HepG2 (cell line): ENCODE results near the gene SLC44A4. TPM values are rescaled to one million over a fixed set of nuclear protein-coding genes. Genes with fewer than 3 reads are reported as not detected.
A peak's percentile ranks its signal among the peaks of the same experiment; 100 is the strongest.

Experiments
- DR1 ChIP-seq: sonication (generic); formaldehyde crosslinking; IDR thresholded peaks from 2 replicates; pipeline ENCODE4 v1.8.0; 2021; ENCODE audit warnings: mild to moderate bottlenecking, missing genetic modification reagents, inconsistent platforms
- ETS1 ChIP-seq: sonication (generic); formaldehyde crosslinking; IDR thresholded peaks from 2 replicates; pipeline ENCODE4 v1.4.0; 2020; ENCODE audit warnings: missing genetic modification reagents
- FOXO1 ChIP-seq: sonication (generic); formaldehyde crosslinking; IDR thresholded peaks from 2 replicates; pipeline ENCODE4 v1.4.0; 2020; ENCODE audit warnings: missing genetic modification reagents
- HNRNPLL ChIP-seq: fragments of 200-400 bp; formaldehyde crosslinking; IDR thresholded peaks from 2 replicates; pipeline ENCODE4 v1.6.1; 2017; ENCODE audit warnings: mild to moderate bottlenecking, low read depth, low read length; ENCODE audit not compliant: poor library complexity, severe bottlenecking
- KDM5B ChIP-seq: sonication (generic); formaldehyde crosslinking; IDR thresholded peaks from 2 replicates; pipeline ENCODE4 v1.4.0; 2020; ENCODE audit warnings: missing genetic modification reagents, mild to moderate bottlenecking, borderline replicate concordance
- KMT2A ChIP-seq: sonication (generic); formaldehyde crosslinking; IDR thresholded peaks from 2 replicates; pipeline ENCODE4 v1.4.0; 2020; ENCODE audit warnings: missing genetic modification reagents
- MZF1 ChIP-seq: sonication (generic); formaldehyde crosslinking; IDR thresholded peaks from 2 replicates; pipeline ENCODE4 v1.8.1; 2023; ENCODE audit warnings: mild to moderate bottlenecking, missing genetic modification reagents, borderline replicate concordance
- PAXIP1 ChIP-seq: sonication (generic); formaldehyde crosslinking; conservative IDR thresholded peaks from 2 replicates; pipeline ENCODE4 v1.4.0; 2020; ENCODE audit warnings: mild to moderate bottlenecking, missing genetic modification reagents, moderate library complexity
- PHF20 ChIP-seq: sonication (generic); formaldehyde crosslinking; IDR thresholded peaks from 2 replicates; pipeline ENCODE4 v1.5.0; 2020; ENCODE audit warnings: mild to moderate bottlenecking, missing genetic modification reagents
- SNAPC2 ChIP-seq: sonication (generic); formaldehyde crosslinking; IDR thresholded peaks from 2 replicates; pipeline ENCODE4 v1.8.1; 2022; ENCODE audit warnings: mild to moderate bottlenecking, missing genetic modification reagents
- SSRP1 ChIP-seq: IDR thresholded peaks from 2 replicates; pipeline ENCODE4 v1.6.1; 2016; ENCODE audit warnings: control low read depth
- TFAP4 ChIP-seq: sonication (generic); IDR thresholded peaks from 2 replicates; pipeline ENCODE4 v1.6.1; 2016; ENCODE audit warnings: low read depth, borderline replicate concordance
- ZBTB10 ChIP-seq: sonication (generic); formaldehyde crosslinking; IDR thresholded peaks from 2 replicates; pipeline ENCODE4 v1.4.0; 2020; ENCODE audit warnings: missing genetic modification reagents, borderline replicate concordance
- ZC3H13 ChIP-seq: sonication (generic); formaldehyde crosslinking; IDR thresholded peaks from 2 replicates; pipeline ENCODE4 v1.8.1; 2023; ENCODE audit warnings: mild to moderate bottlenecking, missing genetic modification reagents, moderate library complexity
- ZNF121 ChIP-seq: sonication (generic); formaldehyde crosslinking; IDR thresholded peaks from 2 replicates; pipeline ENCODE4 v1.5.0; 2020; ENCODE audit warnings: mild to moderate bottlenecking, missing genetic modification reagents
- ZNF24 ChIP-seq: fragments of 450-650 bp; IDR thresholded peaks from 2 replicates; pipeline ENCODE4 v1.6.1; 2017; ENCODE audit warnings: antibody characterized with exemption, mild to moderate bottlenecking
- ZNF337 ChIP-seq: sonication (generic); formaldehyde crosslinking; IDR thresholded peaks from 2 replicates; pipeline ENCODE4 v1.5.1; 2020; ENCODE audit warnings: missing genetic modification reagents, low read depth, mild to moderate bottlenecking, borderline replicate concordance
- ZNF510 ChIP-seq: sonication (generic); formaldehyde crosslinking; IDR thresholded peaks from 2 replicates; pipeline ENCODE4 v1.4.0; 2020; ENCODE audit warnings: low read depth, mild to moderate bottlenecking, missing genetic modification reagents
- ZNF556 ChIP-seq: sonication (generic); formaldehyde crosslinking; IDR thresholded peaks from 2 replicates; pipeline ENCODE4 v1.4.0; 2020; ENCODE audit warnings: mild to moderate bottlenecking, missing genetic modification reagents, borderline replicate concordance
- ZNF740 ChIP-seq: sonication (generic); formaldehyde crosslinking; IDR thresholded peaks from 2 replicates; pipeline ENCODE4 v1.4.0; 2020; ENCODE audit warnings: missing genetic modification reagents
- ZNF777 ChIP-seq: sonication (generic); formaldehyde crosslinking; IDR thresholded peaks from 2 replicates; pipeline ENCODE4 v1.4.0; 2020; ENCODE audit warnings: missing genetic modification reagents
- ZNF891 ChIP-seq: sonication (generic); formaldehyde crosslinking; IDR thresholded peaks from 2 replicates; pipeline ENCODE4 v1.5.0; 2020; ENCODE audit warnings: mild to moderate bottlenecking, missing genetic modification reagents
- polyA plus RNA-seq, 8 experiments: library from polyadenylated mRNA; depleted of rRNA in 3 of 8; stranded (reverse) in 7 of 8; unstranded in 1 of 8; fragments of >200 nt; fragmentation: Illumina TruSeq in 4 of 8; extraction: Trizol in 4 of 8; gene quantifications; 2 replicates each; pipeline versions ENCODE4 v1.2.1 to v1.2.3, GENCODE V29; 2011 to 2016; ENCODE audit warnings: low read depth in 4 of 8, missing spikeins in 1 of 8, mixed read lengths in 1 of 8; ENCODE audit not compliant: insufficient read depth in 1 of 8
- total RNA-seq, 5 experiments: library from RNA; depleted of rRNA; stranded (reverse); fragments of >200 nt; fragmentation: Illumina TruSeq; extraction: Trizol; gene quantifications; 2 replicates each; pipeline ENCODE4 v1.2.3, GENCODE V29; 2016; ENCODE audit warnings: low read depth in 1 of 5

Gene SLC44A4
- total and polyA plus RNA-seq, 2 of the 13 experiments (the other 11 are each of a cell fraction or from before 2014, with no cell fraction given), result 3.5 to 5.9 TPM

- no peak for TF ChIP-seq ZNF777 (CRISPR knock-in tag)
- TF ChIP-seq FOXO1, result no peak
- no peak for TF ChIP-seq ZNF510 (CRISPR knock-in tag)
- no peak for TF ChIP-seq PAXIP1 (CRISPR knock-in tag)
- no peak for TF ChIP-seq MZF1 (CRISPR knock-in tag)
- no peak for TF ChIP-seq ZNF556 (CRISPR knock-in tag)
- TF ChIP-seq ZBTB10 (CRISPR knock-in tag), result no peak
- no peak for TF ChIP-seq SSRP1 (CRISPR knock-in tag)
- peak; percentile 55 for TF ChIP-seq HNRNPLL
- TF ChIP-seq SNAPC2, result no peak
- TF ChIP-seq ZNF337 (CRISPR knock-in tag), result no peak
- TF ChIP-seq ZNF891 (CRISPR knock-in tag), result peak; percentile 52; the same call in 1 of the 2 replicates
- no peak for TF ChIP-seq ETS1 (CRISPR knock-in tag)
- TF ChIP-seq TFAP4, result 0 out of 2 replicates have a peak, but pooled peaks have one; percentile 11
- no peak for TF ChIP-seq ZNF24
- no peak; the same call in 1 of the 2 replicates for TF ChIP-seq PHF20 (CRISPR knock-in tag)
- 0 out of 2 replicates have a peak, but pooled peaks have one; percentile 7 for TF ChIP-seq KDM5B
- peak; percentile 82 for TF ChIP-seq ZNF121 (CRISPR knock-in tag)
- 0 out of 2 replicates have a peak, but pooled peaks have one; percentile 2 for TF ChIP-seq KMT2A (CRISPR knock-in tag)
- no peak for TF ChIP-seq ZC3H13 (CRISPR knock-in tag)
- no peak for TF ChIP-seq DR1
- TF ChIP-seq ZNF740, result no peak
These were observed 57.3 kb downstream of the SLC44A4 start (continued) for GRCh38 chr6:31821301-31822035.
